Activated CD4-positive, alpha-beta T cell treated with anti-CD3 and anti-CD28 coated beads for 36 hours (primary cell): ENCODE measurements around the gene KLF16. TPM values are rescaled to one million over a fixed set of nuclear protein-coding genes. Genes with fewer than 3 reads are reported as not detected.
"Not testable (repeated sequence)": the region's sequence is repeated elsewhere in the genome, so short reads cannot be mapped to it uniquely, and the experiment has no call there.

Experiments used
- ATAC-seq: fragments of 200-7000 bp; cut with Tn5 transposase; one replicate; pipeline ENCODE4 v1.10.0; 2021; ENCODE audit warnings: mild to moderate bottlenecking, moderate library complexity
- CTCF ChIA-PET: fragments of 350-600 bp; sonication (Branson Sonifier 250); formaldehyde crosslinking; loops from one replicate; lab custom pipeline; 2021; ENCODE audit warnings: antibody characterized with exemption; lab: Charles Lee
- POLR2A ChIA-PET: fragments of 350-600 bp; sonication (Branson Sonifier 250); formaldehyde crosslinking; loops from one replicate; lab custom pipeline; 2021; ENCODE audit warnings: antibody characterized with exemption, inconsistent platforms; lab: Charles Lee
- DNase-seq: peaks from one replicate; pipeline ENCODE4 v3.0.0-alpha.2; 2020
- H3K27ac Mint-ChIP-seq: one replicate; pipeline ENCODE4 v1.8.0; 2021; ENCODE audit warnings: mixed read lengths
- H3K27me3 Mint-ChIP-seq: one replicate; pipeline ENCODE4 v1.8.0; 2021; ENCODE audit warnings: mixed read lengths
- H3K36me3 Mint-ChIP-seq: one replicate; pipeline ENCODE4 v1.8.0; 2021; ENCODE audit warnings: low read depth, mixed read lengths
- H3K4me1 Mint-ChIP-seq: one replicate; pipeline ENCODE4 v1.8.0; 2021; ENCODE audit warnings: mixed read lengths
- H3K4me3 Mint-ChIP-seq: one replicate; pipeline ENCODE4 v1.8.0; 2021; ENCODE audit warnings: mild to moderate bottlenecking, moderate library complexity, mixed read lengths
- H3K9me3 Mint-ChIP-seq: one replicate; pipeline ENCODE4 v1.8.0; 2021; ENCODE audit warnings: low read depth, mixed read lengths
- intact Hi-C, 2 experiments: fragments of 100-400 bp; cut with DNase I in 1 of 2; cut with micrococcal nuclease in 1 of 2; formaldehyde crosslinking; loops; one replicate each; pipeline versions ENCODE4 v1.14.2 to v1.15.1; 2022 to 2024; cut with DNase I, micrococcal nuclease
- total RNA-seq, 2 experiments: library from RNA; stranded (reverse); gene quantifications; one replicate each; pipeline ENCODE4 v1.2.3, GENCODE V29; 2021

The KLF16 gene
- total RNA-seq, 2 experiments from 2014 or later, result 22.5 to 28.8 TPM

DNA sequence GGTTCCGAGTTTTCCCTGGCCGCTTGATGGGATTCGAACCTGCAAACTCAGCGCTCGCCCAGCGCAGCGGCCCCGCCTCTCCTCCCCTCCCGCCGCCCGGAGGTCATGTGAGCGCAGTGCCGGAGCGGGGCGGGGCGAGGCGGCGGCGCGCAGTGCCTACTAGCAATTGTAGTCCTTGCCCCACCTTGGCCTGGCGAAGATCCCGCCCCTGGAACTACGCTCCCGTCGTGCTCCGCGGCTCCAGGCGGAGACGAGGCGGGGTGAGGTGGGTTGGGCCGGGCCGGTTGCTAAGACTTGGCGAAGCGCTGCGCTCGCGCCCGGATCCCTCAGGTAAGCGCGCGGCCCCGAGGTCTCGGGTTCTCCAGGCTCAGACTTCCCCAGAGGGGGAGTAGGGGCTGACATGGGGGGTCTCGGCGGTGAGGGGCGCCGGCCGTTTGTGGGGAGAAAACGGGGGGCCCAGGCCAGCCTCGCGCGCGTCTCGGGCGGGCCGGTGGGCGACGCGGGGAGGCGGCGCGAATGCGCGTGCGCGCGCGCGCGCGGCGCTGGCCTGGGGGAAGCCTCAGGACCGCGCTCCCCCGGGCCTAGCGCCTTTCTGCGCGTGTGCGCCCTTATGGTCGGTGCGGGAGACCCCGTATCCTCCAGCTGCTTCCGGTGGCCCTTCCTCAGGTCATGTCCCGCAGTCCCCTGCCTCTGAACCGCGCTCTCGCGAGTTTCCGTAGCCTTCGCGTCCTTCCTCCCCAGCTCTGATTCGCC, 41.9 kb upstream of the KLF16 start, which contains the start of the genes ADAT3 and SCAMP4:
Gene ADAT3, plus strand, starts transcription at position 290 of the 753 bp plus-strand sequence. CDS start 6,649 bp downstream, outside the sequence.
Gene SCAMP4, plus strand, starts transcription at position 290 of the 753 bp plus-strand sequence. CDS start 9,621 bp downstream, outside the sequence.
- POLR2A ChIA-PET, result interaction anchor here (0.5 to 0.7 kb wide), 2 partner anchors 8 to 682 kb away, joined by 4 to 5 read pairs; no protein-coding TSS in a partner anchor
- Mint-ChIP-seq H3K4me1 (peaks cover 46% of the 10 kb centered on the region), H3K27ac (peak within 1 kb of the TSS; percentile 82), H3K36me3 (peaks cover 6% of the 10 kb centered on the region), H3K4me3 (peak within 1 kb of the TSS; percentile 84), H3K27me3 (no peaks in the 10 kb centered on the region), H3K9me3 (no peaks in the 10 kb centered on the region)
- ATAC-seq (peak; percentile 98), DNase-seq (peak; percentile 100)
- CTCF ChIA-PET, result interaction anchor here (1.0 kb wide), 1 partner anchor 8 kb away, joined by 5 read pairs; no protein-coding TSS in a partner anchor
- intact Hi-C loops, result loop anchor here (1.0 to 2.0 kb wide), 10 partner anchors 20 to 331 kb away; partner anchors contain the start of genes ABHD17A (in 2 of the 2), AP3D1 (in 1 of the 2), IZUMO4 (in 1 of the 2) and MOB3A (in 1 of the 2)

DNA sequence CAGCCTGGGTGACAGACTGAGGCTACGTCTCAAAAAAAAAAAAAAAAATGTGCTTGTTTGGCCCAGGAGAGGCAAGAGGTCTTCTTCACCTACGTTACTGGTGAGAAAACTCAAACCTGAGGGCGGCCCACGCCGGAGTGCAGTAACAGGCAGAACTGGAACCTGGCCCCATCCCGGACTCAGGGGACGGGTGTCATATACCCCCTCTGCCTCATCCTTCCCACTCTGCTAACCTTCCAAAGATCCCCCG, 41.4 kb upstream of the KLF16 start:
- POLR2A ChIA-PET, result no interaction called here

DNA sequence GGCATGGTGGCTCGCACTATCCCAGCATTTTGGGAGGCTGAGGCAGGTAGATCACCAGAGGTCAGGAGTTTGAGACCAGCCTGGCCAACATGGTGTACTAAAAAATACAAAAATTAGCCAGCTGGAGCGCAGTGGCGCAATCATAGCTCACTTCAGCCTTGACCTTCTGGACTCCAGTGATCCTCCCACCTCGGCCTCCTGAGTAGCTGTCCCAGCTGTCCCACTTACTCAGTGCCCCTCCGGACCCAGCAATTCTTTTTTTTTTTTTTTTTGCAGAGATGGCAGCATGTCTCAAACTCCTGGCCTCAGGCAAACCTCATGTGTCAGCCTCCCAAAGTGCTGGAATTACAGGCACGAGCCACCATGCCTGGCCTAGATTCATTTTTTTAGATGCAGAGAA, 39.5 kb upstream of the KLF16 start:
- ChIA-PET CTCF (interaction anchor here (0.6 to 1.7 kb wide), 5 partner anchors 24 to 1175 kb away, joined by 3 to 6 read pairs (median 4); no protein-coding TSS in a partner anchor), POLR2A (interaction anchor here (0.6 to 1.4 kb wide), 2 partner anchors 27 to 149 kb away, joined by 4 to 5 read pairs; no protein-coding TSS in a partner anchor)
- Mint-ChIP-seq H3K4me1 (peaks cover 34% of the 10 kb centered on the region), H3K36me3 (peaks cover 5% of the 10 kb centered on the region), H3K27me3 (no peaks in the 10 kb centered on the region), H3K9me3 (no peaks in the 10 kb centered on the region), H3K27ac (peak overlapping the region; percentile 63), H3K4me3 (no peak overlapping the region)
- DNase-seq (no peak), ATAC-seq (no peak)
- intact Hi-C loops, result no loop called here

More for the DNA sequence above, 41.4 kb upstream of the KLF16 start:
- peaks cover 42% of the 10 kb centered on the region for H3K4me1 Mint-ChIP-seq
- CTCF ChIA-PET, result no interaction called here
- no peaks in the 10 kb centered on the region for H3K9me3 Mint-ChIP-seq
- H3K27ac Mint-ChIP-seq, result peak overlapping the region; percentile 77
- intact Hi-C loops, result loop anchor here (1.0 to 2.0 kb wide), 10 partner anchors 19 to 332 kb away; partner anchors contain the start of genes ABHD17A (in 2 of the 2), AP3D1 (in 1 of the 2), IZUMO4 (in 1 of the 2) and MOB3A (in 1 of the 2)
- ATAC-seq (no peak), DNase-seq (no peak)
- H3K4me3 Mint-ChIP-seq, result peak overlapping the region; percentile 84
- H3K36me3 Mint-ChIP-seq, result peaks cover 5% of the 10 kb centered on the region
- no peaks in the 10 kb centered on the region for H3K27me3 Mint-ChIP-seq

DNA sequence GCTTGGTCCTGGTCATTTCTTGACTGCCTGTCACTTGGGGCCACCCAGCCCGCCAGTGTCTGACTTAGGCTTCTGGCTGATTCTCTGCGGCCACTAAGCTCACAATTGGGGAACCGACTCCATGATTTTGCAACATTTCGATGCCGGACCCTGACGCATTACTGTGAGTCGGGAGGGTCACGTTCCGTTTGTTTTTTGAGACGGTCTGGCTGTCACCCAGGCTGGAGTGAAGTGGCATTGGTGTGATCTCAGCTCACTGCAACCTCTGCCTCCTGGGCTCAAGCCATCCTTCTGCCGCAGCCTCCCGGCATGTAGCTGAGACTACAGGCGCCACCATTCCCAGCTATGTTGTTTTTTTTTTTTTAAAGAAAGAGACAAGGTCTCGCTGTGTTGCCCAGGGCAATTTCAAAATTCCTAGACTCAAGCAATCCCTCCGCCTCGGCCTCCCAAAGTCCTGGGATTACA, 38.6 kb upstream of the KLF16 start:
- intact Hi-C loops, result no loop called here
- POLR2A ChIA-PET, result no interaction called here
- no peak for ATAC-seq

DNA sequence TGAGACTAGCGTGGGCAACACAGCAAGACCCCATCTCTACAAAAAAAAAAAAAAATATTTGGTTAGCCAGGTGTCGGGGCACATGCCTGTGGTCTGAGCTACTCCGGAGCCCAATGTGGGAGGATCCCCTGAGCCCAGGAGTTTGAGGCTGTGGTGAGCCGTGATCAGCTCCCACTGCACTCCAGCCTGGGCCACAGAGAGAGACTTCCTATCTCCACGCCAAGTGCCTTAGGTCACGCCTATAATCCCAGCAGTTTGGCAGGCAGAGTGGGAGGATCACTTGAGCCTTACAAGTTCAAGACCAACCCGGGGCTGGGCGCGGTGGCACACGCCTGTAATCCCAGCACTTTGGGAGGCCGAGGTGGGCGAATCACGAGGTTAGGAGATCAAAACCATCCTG, 33.1 kb upstream of the KLF16 start:
- Mint-ChIP-seq H3K4me3 (peak overlapping the region; percentile 77), H3K9me3 (no peaks in the 10 kb centered on the region), H3K36me3 (no peaks in the 10 kb centered on the region), H3K27ac (peak overlapping the region; percentile 95), H3K27me3 (no peaks in the 10 kb centered on the region), H3K4me1 (peaks cover 32% of the 10 kb centered on the region)
- DNase-seq (no peak), ATAC-seq (no peak)
- CTCF ChIA-PET, result interaction anchor here (0.7 to 1.8 kb wide), 4 partner anchors 11 to 59 kb away, joined by 3 to 5 read pairs (median 4); partner anchors contain the start of gene ABHD17A
- POLR2A ChIA-PET, result interaction anchor here (0.6 to 1.6 kb wide), 3 partner anchors 20 to 582 kb away, joined by 3 to 8 read pairs (median 5); no protein-coding TSS in a partner anchor
- intact Hi-C loops, result no loop called here

More for the DNA sequence above, 38.6 kb upstream of the KLF16 start:
- Mint-ChIP-seq H3K4me3 (no peak overlapping the region), H3K27me3 (no peaks in the 10 kb centered on the region), H3K4me1 (peaks cover 38% of the 10 kb centered on the region), H3K27ac (peak overlapping the region; percentile 25), H3K36me3 (peaks cover 5% of the 10 kb centered on the region), H3K9me3 (no peaks in the 10 kb centered on the region)
- CTCF ChIA-PET, result interaction anchor here (0.8 kb wide), 1 partner anchor 414 kb away, joined by 3 read pairs; no protein-coding TSS in a partner anchor
- no peak for DNase-seq

DNA sequence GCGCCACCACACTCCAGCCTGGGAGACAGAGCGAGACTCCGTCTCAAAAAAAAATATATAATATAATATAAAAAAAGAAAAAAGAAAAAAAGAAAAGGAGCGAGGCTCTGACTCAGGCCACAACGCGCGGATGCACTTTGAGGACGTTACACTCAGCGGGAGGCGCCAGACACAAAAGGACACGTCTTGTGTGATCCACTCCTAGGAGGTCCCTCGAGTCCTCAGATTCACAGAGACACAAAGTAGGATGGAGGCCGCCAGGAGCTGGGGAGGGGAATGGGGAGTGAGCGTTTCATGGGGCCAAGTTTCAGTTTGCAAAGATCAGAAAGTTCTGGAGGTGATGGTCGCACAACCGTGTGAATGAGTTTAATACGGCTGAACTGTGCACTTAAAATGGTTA, 30.4 kb upstream of the KLF16 start:
- peaks cover 32% of the 10 kb centered on the region for H3K4me1 Mint-ChIP-seq
- H3K4me3 Mint-ChIP-seq, result no peak overlapping the region
- ChIA-PET POLR2A (no interaction called here), CTCF (no interaction called here)
- no peaks in the 10 kb centered on the region for H3K27me3 Mint-ChIP-seq
- no peaks in the 10 kb centered on the region for H3K36me3 Mint-ChIP-seq
- ATAC-seq, result no peak
- no peak overlapping the region for H3K27ac Mint-ChIP-seq
- no peaks in the 10 kb centered on the region for H3K9me3 Mint-ChIP-seq
- DNase-seq, result no peak
- intact Hi-C loops, result no loop called here

DNA sequence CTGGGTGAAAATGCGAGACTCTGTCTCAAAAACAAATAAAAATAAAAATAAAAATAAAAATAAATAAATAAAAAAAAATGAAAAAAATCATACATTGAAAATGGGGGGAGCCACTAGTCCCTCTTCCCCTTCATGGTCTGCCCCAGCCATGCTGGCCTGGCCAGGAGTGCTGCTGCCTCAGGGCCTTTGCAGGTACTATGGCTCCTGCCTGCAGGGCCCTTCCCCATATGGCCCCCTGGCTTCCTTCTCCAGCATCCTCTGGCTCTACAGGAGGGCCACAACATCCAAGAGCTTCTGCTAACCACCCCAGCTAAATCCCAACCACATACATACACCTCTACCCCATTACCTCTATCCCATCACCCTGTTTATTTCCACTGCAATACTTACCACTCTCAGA, 26.5 kb upstream of the KLF16 start:
- no peak overlapping the region for H3K4me3 Mint-ChIP-seq
- ATAC-seq (no peak), DNase-seq (no peak)
- no peaks in the 10 kb centered on the region for H3K9me3 Mint-ChIP-seq
- peak overlapping the region; percentile 22 for H3K27ac Mint-ChIP-seq
- POLR2A ChIA-PET, result no interaction called here
- H3K27me3 Mint-ChIP-seq, result no peaks in the 10 kb centered on the region
- peaks cover 8% of the 10 kb centered on the region for H3K4me1 Mint-ChIP-seq
- no peaks in the 10 kb centered on the region for H3K36me3 Mint-ChIP-seq
- intact Hi-C loops, result no loop called here
- CTCF ChIA-PET, result interaction anchor here (0.5 to 1.0 kb wide), 2 partner anchors 13 to 52 kb away, joined by 3 to 5 read pairs; no protein-coding TSS in a partner anchor

DNA sequence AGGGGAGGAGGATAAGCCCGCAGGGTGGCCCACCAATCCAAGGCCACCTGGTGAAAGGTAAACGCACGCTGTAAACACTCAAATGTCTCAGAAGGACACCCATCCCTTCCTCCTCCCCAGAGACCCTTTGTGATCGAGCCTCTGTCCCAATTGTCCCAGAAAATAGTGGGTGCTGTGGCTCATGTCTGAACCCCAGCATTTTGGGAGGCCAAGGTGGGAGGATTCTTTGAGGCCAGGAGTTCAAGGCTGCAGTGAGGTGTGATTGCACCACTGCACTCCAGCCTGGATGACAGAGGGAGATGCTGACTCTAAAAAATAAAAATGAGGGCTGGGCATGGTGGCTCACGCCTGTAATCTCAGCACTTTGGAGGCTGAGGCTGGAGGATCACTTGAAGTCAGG, 25.0 kb upstream of the KLF16 start:
- ChIA-PET POLR2A (no interaction called here), CTCF (no interaction called here)
- Mint-ChIP-seq H3K4me1 (peaks cover 13% of the 10 kb centered on the region), H3K4me3 (no peak overlapping the region), H3K27ac (no peak overlapping the region), H3K9me3 (no peaks in the 10 kb centered on the region), H3K27me3 (no peaks in the 10 kb centered on the region), H3K36me3 (peaks cover 9% of the 10 kb centered on the region)
- no peak for ATAC-seq
- DNase-seq, result no peak
- intact Hi-C loops, result no loop called here

DNA sequence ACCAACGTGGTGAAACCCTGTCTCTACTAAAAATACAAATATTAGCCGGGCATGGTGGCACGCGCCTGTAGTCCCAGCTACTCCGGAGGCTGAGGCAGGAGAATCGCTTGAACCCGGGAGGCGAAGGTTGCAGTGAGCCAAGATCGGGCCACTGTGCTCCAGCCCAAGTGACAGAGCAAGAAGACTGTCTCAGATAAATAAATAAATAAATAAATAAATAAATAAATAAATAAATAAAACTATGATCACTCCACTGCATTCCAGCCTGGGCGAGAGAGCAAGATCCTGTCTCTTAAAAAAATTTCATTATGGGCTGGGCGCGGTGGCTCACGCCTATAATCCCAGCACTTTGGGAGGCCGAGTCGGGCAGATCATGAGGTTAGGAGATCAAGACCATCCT, 23.0 kb upstream of the KLF16 start:
- Mint-ChIP-seq H3K36me3 (peaks cover 15% of the 10 kb centered on the region), H3K4me1 (peaks cover 28% of the 10 kb centered on the region)
- DNase-seq, H3K9me3 Mint-ChIP-seq, H3K27ac Mint-ChIP-seq, H3K27me3 Mint-ChIP-seq, H3K4me3 Mint-ChIP-seq, ATAC-seq, intact Hi-C loops: not testable (repeated sequence)
- ChIA-PET CTCF (interaction anchor here (1.3 kb wide), 1 partner anchor 10 kb away, joined by 4 read pairs; no protein-coding TSS in a partner anchor), POLR2A (interaction anchor here (0.6 kb wide), 1 partner anchor 190 kb away, joined by 5 read pairs; no protein-coding TSS in a partner anchor)

DNA sequence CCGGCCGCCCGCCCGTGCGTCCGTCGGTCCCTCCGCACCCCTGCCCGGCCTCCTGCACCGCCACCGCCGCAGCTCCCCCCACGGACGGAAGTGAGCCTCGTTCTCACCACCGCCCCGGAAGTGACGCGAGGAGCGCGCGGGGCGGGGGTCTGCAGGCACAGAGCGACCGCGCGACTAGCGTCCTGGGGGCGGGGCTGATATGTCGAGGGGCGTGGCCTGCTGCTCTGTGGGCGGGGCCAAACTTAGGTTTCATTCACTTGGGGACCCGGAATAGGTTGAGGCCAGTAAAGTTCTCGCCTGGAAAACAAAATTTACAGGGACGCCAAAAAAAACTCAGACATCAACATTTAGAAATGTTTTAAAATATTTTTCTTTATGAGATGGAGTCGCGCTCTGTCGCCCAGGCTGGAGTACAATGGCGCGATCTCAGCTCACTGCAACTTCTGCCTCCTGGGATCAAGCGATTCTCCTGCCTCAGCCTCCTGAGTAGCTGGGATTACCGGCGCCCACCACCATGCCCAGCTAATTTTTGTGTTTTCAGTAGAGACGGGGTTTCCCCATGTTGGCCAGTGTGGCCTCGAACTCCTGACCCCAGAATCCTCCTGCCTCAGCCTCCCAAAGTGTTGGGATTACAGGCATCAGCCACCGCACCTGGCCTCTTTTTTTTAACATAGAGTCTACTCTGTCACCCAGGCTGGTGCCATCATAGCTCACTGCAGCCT, 22.2 kb upstream of the KLF16 start, which contains the start of gene ABHD17A:
Gene ABHD17A, minus strand, starts transcription at position 99 of the 722 bp plus-strand sequence. CDS start 3,930 bp downstream, outside the sequence.
- peak within 1 kb of the TSS; percentile 97 for H3K4me3 Mint-ChIP-seq
- not testable (repeated sequence) for H3K27me3 Mint-ChIP-seq, H3K9me3 Mint-ChIP-seq
- CTCF ChIA-PET, result interaction anchor here (0.6 to 1.6 kb wide), 4 partner anchors 9 to 98 kb away, joined by 3 to 4 read pairs (median 4); no protein-coding TSS in a partner anchor
- H3K36me3 Mint-ChIP-seq, result peaks cover 15% of the 10 kb centered on the region
- intact Hi-C loops, result loop anchor here (1.0 kb wide), 4 partner anchors 9 to 21 kb away; partner anchors contain the start of genes ADAT3 (in 2 of the 2) and SCAMP4 (in 2 of the 2)
- DNase-seq, result peak; percentile 98
- POLR2A ChIA-PET, result interaction anchor here (0.6 to 1.8 kb wide), 3 partner anchors 9 to 617 kb away, joined by 3 to 5 read pairs (median 4); no protein-coding TSS in a partner anchor
- H3K27ac Mint-ChIP-seq, result peak within 1 kb of the TSS; percentile 98
- peak; percentile 80 for ATAC-seq
- H3K4me1 Mint-ChIP-seq, result peaks cover 29% of the 10 kb centered on the region
